Ecto neural progenitor cell (in vitro differentiated cells): ENCODE results near the gene AFF1.

Source experiments
- DNase-seq: peaks from one replicate; pipeline ENCODE4 v3.0.0-alpha.2; 2018; ENCODE audit warnings: low spot score

Gene AFF1

DNA sequence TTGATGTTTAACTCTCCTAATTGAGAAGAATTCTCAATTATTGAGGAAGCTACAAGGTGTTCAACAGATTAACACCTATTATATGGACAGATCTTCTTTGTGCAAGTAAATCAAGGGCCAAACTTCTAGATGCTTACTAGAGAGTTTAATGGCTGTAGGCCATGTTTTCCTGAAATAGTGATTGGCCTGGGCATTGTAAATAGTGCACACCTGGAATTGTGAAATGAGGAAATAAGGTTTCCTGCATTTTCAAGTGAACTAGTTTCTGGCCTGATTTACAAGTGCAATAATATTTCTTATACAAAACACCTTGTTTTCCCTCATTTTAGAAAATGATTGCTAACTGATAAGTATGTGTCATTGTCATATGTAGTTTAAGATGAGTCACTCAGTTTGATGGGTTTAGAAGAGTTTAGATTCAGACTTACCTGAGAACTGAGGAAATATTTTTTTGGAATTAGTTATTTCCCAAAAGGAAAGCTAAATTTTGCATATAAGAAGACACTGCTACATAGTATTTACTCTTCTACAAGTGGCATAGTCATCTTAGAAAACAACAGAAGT is 21.2 kb downstream of the AFF1 start:
- no peak for DNase-seq

DNA sequence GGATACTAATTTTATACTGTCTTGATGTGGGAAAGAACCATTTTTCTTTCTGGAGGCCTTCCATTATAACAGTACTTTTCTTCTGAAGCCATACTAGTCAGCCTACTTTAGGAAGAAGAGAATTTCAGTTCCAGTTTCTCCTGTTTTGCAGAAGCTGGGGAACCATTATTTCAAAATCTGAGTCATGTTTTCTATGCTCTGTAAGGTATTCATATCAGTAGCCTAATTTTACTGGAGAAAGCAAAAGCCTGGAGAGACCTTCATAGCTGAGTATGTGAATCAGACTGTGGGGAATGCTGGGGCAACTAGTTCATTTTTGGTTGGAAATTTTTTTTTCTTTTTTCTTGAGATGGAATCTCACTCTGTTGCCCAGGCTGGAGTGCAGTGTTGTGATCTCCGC is 22.4 kb downstream of the AFF1 start:
- DNase-seq: no peak

DNA sequence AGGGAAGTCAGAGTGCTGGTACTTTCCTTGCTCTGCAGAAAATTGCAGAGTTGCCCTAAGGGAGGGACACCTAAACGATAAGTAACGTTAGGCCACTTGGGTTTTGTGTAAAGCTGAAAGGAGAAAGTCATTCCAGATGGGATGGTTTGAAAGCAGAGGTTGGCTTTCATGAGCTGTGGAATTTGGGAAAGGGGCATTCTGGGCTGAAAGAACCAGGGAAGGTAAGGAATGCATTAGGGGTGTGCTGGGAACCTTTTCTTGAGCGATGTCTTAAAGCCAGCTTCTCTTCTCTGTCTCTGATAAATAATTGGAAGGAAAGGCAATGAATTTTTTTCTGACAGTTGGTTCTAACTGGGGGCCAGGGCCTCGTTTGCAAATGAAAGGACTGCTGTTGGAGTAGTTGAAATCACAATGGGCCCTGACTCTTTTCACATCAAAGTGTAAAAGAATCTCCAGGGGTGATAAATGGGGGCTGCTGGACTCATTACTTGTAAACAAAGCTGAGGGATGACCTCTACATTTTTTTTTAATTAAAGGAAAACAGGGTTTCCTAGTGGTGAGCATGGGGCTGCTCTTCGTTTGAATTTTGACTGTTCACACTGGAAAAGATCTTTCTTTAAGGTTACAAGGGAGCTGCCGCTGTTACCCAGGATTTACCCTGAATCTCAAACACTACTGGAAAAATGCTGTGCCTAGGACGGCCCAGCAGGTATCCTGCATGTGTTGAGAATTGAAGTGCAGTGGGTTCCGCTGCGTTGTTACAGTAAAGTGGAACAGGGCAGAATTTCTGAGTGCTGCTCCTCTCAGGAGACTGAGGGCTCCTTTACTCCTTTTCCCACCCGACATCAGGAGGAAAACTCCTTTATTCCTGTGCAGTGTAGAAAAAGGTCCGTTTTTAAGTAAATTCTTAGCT is 25.0 kb downstream of the AFF1 start:
- no peak for DNase-seq

DNA sequence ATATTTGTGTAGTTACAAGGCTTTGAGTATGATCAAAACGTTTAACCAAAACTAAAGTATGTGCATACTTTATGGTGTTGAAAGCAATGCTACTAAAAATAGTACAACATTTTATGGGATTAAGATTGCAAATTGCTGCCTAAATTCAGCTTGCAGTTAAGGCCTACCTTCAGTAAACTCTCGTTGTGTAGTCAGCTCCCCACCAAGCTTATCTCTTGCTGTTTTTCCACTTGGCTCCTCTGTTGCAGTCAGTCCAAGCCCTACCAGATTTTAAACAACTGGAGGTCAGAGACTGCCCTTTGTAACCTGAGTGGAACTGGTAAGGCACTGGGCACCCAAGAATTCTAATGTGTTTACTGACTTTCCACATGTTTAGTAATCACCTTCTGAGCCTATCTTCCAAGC is 25.7 kb downstream of the AFF1 start:
- DNase-seq: no peak

DNA sequence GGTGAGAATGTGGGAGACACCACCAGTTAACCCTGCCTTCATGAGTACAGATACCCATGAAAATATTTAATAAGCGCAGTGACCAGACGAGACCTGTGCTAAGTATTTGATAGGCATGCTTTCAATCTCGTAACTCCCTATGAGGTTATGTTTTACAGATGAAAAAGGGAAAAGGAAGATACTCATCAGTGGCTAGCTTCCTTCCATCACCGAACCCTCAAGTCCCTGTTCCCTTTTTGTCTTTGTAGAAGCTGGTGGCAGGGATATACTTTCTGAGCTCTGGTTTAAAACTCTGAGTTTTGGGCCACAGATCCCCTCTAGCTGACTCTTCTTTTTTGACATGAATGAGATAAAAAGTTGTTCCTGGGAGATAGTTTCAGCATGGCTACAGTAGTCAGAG is 26.3 kb downstream of the AFF1 start:
- DNase-seq: no peak

DNA sequence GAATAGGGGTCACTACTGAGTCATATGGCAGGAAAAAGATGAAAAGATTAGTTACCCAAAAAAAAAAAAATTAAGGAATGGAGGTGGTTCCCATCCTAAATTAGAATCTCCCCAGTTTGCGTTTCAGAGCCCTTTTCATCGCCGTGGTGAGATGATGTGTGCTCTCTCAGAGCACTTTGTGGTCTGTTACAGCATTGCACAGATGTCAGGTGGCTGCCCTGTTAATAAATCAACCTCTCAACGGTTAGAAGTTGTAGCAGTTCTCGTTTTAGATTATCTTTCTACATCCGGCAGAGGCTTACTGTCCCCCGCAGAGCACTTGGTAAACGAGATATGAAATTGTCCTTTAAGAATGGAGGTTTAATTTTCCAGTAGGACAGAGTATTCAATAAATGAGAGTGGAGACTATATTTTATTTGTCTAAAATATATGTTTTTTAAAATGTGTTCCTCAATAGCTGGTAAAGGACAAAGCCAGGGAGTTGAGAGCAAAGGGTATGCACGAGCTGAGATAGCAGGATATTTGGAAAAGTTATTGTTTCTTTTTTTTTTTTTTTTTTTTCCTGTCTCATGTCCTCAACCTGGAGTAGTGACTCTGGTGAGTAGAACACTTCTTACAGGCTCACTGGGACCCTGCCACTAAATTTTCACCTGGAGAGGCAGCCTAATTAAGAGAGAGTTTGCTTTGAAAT is 26.9 kb downstream of the AFF1 start:
- no peak for DNase-seq

DNA sequence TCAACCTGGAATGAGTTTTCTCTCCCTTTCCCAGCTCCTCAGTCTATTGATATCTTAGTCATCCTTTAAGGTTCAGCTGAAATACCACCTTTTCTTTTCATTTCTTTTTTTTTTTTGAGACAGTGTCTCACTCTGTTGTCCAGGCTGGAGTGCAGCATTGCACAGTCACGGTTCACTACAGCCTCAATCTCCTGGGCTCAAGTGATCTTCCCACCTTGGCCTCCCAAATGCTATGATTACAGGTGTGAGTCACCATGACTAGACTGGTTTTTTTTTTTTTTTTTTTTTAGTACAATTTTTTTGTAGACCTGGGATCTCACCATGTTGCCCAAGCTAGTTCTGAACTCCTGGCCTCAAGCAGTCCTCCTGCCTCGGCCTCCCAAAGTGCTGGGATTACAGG is 28.9 kb downstream of the AFF1 start:
- no peak for DNase-seq

DNA sequence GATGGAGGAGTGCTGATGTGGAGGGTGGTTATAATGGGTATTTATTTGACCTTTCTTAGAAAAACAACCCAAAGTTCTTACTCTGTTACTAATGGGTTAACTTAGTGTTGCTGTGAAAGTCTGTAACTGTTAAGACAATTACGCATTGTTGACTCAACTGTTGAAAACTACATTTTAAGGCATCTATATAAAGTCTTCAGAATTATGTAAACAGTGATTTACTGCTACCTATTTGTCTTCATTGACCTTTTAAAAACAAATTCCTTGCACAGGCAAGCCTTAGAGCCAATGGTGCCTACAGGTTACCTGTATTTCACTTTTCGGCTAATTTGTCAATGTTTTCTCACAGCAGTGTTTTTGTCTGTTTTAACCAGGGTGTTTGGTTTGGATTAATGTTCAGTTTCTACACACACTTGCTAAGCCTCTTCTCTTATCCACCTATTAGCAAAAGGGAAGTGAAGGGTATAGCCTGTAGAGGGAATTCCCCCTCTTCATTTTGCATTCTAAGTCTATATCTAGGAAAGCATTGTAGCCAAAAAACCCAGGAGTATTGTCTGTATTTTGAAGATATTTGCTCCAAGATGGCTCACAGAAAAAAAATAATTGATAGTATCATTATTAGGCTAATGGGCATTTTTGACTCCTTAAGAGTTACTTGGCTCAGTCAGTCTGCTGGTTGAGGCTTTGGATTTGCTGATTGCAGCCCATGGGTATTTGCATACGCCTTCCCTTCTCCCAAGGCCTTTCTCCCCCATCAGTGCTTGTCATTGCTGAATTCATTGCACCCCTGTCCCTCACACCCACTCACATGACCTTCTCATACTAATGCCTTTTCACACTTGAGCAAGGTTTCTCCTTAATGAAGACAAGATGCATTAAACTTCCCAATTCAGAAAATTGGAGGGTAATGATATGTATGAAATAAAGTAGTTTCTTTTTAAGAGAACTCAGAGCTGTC is 30.5 kb downstream of the AFF1 start:
- DNase-seq: no peak

DNA sequence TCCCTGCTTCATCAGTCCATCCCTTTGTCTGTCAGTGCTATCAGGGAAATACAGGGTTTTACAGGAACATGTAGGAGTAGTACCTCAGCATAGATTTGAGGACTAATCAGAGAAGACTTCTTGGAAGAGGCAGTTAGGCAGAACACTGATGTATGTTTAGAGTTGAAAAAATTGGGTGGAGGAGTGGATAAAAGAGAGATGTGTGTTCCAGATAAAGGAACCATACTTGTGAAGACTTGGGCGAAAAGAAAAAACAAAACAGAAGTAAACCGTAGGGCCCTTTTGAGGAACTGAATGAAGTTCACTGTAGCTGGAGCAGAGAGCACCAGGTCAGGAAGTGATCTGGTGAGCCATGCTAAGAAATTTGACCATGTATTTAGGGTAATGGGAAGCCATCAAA is 32.3 kb downstream of the AFF1 start:
- no peak for DNase-seq

DNA sequence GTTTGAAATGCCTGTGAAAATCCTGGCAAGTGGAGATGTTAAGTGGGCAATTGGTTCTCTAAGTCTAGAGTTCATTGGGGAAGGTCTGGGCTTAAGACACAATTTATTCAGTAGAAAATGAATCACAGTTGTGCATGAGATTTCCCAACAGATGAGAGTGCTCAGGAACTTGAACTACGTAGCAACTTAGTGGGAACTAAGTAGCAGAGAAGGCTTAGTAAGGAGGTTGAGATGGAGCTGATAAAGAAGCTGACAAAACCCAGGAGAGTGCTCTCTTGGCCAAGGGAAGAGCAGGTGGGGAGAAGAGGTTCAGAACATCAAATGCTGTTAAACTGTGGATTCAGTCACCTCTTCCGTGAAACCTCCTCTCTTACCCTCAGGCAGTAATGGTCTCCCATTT is 33.0 kb downstream of the AFF1 start:
- DNase-seq: no peak

DNA sequence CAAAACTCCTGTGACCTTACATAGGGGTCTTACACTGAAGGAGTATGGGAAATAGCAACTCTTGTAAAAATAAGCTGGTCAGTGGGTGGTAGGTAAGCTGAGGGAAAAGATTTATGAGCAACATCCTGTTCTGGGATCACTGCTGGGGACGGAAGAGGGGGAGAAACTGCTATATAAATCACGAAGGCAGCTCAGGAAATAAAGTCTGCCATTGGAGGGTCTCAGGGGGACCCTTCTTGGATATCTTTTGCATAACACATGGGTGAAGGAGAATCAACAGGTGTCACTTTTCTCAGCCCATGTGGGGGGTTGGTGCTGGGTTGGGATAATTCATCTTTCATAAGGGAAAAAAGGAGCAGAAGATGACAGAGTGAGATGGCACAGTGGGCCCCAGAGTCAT is 33.7 kb downstream of the AFF1 start:
- no peak for DNase-seq

DNA sequence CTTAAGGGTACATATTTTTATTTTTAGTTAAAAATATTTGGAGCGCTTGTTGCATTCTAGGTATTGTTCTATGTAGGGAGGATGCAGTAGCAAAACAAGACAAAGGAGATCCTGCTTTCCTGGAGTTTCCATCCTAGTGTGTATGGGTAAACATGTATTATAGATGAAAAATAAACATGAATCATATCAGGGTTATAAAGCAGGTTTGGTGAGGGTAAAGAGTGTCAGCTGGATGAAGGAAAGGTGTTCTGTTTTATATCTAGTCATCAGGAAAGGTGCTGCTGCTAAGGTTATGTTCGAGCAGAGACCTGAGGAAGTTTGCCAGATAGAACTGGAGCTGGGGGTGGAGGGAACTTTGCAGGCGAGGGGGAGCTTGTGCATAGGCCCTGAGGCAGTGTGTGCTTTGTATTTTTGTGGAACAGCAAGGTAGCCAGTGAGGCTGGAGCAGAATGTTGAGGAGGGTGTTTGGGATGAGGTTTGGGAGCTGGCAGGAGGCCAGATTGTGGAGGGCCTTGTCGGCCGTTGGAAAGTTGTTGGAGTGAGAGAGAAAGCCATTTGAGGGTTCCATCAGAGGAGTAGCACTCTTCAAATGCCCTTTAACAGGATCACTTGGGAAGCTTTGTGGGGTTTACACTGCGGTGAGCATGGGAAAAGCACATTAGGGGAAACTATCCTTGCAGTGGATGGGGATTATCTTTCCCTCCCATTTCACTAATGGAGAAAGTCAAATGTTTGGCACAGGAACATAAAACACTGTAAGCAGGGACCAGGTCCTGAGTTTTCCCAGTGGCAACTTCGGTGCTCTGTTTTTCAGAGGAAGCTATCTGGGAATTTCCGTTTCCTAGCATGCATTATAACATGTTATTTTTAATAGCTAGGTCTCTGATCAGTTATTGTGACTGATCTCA is 35.9 kb downstream of the AFF1 start:
- no peak for DNase-seq

DNA sequence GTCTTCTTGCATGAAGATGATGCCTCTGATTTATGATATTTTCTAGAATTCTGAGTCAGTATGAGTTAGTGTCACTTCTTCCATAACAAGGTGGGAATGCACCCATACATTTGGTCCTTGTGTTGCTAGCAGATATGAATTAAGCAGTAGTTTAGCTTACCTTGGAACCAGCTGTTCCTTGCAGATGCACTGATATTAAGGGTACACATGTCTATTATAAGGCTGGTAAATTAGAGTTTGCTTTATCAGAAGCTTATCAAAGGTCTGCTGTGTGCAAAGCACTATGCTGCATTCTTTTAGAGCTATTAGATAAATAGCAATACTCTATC is 36.5 kb downstream of the AFF1 start:
- DNase-seq: no peak

DNA sequence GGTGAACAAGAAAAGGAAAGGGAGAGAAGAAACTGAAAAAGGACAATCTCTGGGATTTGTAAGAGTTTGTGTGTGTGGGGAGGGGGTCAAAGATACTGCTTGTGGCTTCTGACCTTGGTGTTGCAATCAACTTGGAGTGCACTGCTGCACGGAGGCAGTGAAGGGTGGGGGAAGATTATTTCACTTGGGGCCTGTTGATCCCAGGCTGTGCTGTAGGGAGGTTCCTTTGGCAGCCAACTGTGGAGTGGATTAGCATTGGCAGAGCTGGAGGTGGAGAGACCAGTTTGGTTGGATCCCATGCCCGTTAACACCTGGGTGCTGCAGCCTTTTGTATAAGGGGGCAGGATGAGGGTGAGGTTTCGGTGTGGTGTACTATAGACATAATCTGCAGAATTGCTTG is 38.2 kb downstream of the AFF1 start:
- no peak for DNase-seq

DNA sequence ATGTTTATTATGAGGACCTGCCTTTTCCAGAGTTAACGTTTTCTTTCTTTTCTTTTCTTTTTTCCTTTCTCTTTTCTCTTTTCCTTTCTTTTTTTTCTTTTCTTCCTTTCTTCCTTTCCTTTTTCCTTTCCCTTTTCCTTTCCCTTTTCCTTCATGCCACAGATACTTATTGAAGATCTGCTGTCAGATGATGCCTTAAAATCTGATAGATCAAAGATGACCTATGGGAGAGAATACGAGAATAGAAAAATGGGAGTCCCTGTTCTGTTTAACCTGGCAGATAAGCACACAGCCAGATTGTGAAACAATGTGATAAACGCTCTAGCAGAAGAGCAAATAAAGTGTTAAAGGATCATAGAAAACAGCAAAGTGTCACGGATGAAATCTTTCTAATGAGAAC is 38.9 kb downstream of the AFF1 start:
- DNase-seq: no peak

DNA sequence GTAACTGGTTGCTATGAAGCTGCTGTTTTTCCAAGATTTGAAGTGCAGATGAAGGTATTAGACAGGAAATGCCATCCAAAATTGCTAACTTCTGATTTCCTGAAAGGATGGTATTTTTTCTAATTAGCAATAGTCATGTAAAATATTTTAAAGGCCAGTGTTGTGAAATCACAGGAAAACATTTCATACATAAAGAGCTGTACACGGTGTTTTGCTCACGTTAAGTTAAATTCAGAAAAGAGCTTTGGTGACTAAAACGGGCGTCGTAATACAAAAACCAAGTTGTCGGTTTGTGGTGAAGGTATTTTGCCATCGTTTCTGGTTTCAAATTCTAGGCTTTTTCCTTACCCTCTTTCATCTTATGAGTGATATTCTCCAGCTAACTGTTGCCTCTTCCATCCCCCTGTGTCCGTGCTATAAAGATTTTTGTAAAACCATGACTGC is 39.8 kb downstream of the AFF1 start:
- DNase-seq: no peak

DNA sequence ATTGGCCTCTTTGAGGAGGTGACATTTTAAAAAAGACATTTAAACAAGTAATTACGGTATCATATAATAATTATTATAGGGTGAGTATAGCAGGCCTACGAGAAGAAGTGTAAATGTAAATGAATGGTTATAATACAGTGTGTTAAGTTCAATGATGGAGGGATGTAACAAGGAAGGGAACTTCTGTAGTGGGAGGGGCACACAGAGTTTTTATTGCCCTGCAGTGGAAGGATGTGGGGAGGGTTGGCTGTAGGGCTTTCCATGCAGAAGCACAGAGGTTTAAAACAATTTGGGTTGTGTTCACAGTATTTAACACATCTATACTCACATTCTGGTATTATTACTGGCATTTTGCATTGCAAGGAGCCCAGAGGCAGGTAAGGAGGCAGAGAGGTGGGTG is 41.1 kb downstream of the AFF1 start:
- no peak for DNase-seq

DNA sequence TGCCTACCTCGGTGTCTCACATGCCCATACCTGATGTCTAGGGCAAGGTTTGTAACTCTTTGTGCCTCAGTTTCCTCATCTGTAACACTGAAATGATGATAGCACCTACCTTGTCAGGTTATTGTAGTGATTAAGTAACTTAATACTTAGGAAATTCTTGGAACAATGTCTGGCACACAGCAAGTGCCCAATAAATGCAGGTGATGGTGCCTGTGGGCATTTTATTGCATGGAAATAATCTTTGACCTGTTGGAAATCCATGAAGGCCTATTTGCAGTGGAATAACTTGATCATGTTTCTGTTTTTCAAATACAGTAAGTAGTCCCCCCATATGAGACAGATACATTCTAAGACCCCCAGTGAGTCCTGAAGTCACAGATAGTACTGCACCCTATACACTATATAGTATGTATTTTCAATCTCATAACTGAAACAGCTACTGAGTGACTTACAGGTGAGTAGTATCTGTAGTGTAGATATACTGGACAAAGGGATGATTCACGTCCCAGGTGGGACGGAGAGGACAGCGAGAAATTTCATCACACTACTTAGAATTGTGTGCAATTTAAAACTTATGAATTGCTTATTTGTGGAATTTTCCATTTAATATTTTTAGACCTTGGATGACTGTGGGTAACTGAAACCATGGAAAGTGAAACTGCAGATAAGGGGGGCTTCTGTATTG is 42.1 kb downstream of the AFF1 start:
- DNase-seq: no peak

DNA sequence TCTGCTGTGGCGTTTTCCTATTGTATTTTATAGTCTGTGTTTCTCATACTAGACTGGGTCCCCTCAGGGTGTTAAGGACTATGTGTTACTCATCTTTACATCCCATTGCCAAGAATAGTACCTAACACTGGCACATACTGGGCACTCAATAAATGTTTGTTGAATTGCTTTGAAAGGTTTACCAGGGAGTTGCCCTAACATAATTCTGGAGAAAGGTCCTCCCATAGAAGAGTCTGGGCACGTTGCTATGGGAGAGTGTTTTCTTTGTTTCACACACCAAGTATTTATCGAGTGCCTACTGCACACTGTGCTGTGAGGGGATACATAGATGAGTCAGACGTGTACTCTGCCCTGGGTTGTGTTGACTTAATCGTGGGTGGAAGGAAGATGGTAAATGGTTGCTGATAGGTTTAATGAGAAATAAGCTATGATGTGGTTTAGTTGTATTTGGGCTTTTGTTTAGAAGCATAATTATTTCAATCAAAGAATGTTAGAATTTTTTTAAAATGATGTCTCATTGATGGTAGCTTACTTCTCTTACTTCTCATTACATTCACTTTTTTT is 42.9 kb downstream of the AFF1 start:
- DNase-seq: no peak

DNA sequence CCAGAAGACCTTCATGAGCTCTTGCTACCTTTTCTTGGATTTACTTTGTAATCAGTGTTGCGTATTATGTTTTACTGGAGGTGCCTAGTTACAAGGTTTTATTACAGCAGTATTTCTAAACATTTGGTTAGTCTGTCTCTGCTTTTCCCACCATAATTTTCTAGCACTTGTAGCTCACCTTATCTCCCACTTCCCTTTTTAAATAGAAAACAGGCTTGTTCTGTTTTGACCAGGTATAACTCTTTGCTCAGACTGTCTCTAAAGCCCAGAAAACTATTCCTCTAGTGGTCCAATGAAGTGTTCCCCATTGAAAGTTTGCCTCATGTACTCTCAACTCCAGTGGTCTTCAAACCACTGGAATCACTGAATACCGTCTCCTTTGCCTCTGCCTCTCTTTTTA is 43.9 kb downstream of the AFF1 start:
- DNase-seq: no peak
